ENCODE data around the gene CNEP1R1. TPM values are rescaled to one million over a fixed set of nuclear protein-coding genes. Genes with fewer than 3 reads are reported as not detected.

CNEP1R1 gene
- total RNA-seq, 1 experiment from 2014 or later: 14.6 TPM

- ChIA-PET RAD21 (ENCODE audit: low non-redundant PET in 1 of 2, low total read pairs in 2 of 2, uncharacterized antibody in 2 of 2, unreplicated experiment in 2 of 2) (no interaction called here), CTCF (no interaction called here), POLR2A (no interaction called here)
- no peak overlapping the region for H2AFZ ChIP-seq (ENCODE audit: low read depth, low read length, poor library complexity, severe bottlenecking)
- no peaks in the 10 kb centered on the region for H3K36me3 ChIP-seq (ENCODE audit: control insufficient read depth in 1 of 2, insufficient read depth in 2 of 2, low read length in 2 of 2)
- H3K9me3 ChIP-seq (ENCODE audit: control insufficient read depth in 1 of 2, insufficient read depth in 1 of 2, low read depth in 1 of 2, low read length in 2 of 2): no peaks in the 10 kb centered on the region
- H4K20me1 ChIP-seq (ENCODE audit: insufficient read depth): no peaks in the 10 kb centered on the region
- H3K9me2 ChIP-seq (ENCODE audit: insufficient read depth): no peaks in the 10 kb centered on the region
- DNase-seq (ENCODE audit: low read depth, low spot score) (no peak), ATAC-seq (no peak)
- no peaks in the 10 kb centered on the region for H3K4me1 ChIP-seq (ENCODE audit: control insufficient read depth in 1 of 2, insufficient read depth in 2 of 2, low read length in 2 of 2)
- H3K4me3 ChIP-seq (replicated peaks in 1 of 2; ENCODE audit: low read depth in 1 of 2, low read length in 2 of 2): no peak overlapping the region
- intact Hi-C loops (cut with micrococcal nuclease): no loop called here
- no peak for TF ChIP-seq SRF (IDR thresholded peaks at IDR 0.05; ENCODE audit: low read depth)
- no peaks in the 10 kb centered on the region for H3K79me2 ChIP-seq (ENCODE audit: insufficient read depth, low read length)
- peaks cover 4% of the 10 kb centered on the region for H3K27me3 ChIP-seq (ENCODE audit: insufficient read depth, low read length)
- no peak overlapping the region for H3K9ac ChIP-seq (ENCODE audit: low read length)
- H3K4me2 ChIP-seq (ENCODE audit: low read length): no peak overlapping the region
- BruUV-seq (replicated peaks): no TSS peak
- no peak overlapping the region for H3K27ac ChIP-seq (ENCODE audit: low read depth, low read length)
Observed at GRCh38 chr16:49998991-49999390, 26.0 kb upstream of the CNEP1R1 start.

- H3K4me1 ChIP-seq (ENCODE audit: control insufficient read depth in 1 of 2, insufficient read depth in 2 of 2, low read length in 2 of 2): no peaks in the 10 kb centered on the region
- no peaks in the 10 kb centered on the region for H3K9me3 ChIP-seq (ENCODE audit: control insufficient read depth in 1 of 2, insufficient read depth in 1 of 2, low read depth in 1 of 2, low read length in 2 of 2)
- ChIA-PET RAD21 (ENCODE audit: low non-redundant PET in 1 of 2, low total read pairs in 2 of 2, uncharacterized antibody in 2 of 2, unreplicated experiment in 2 of 2) (no interaction called here), CTCF (no interaction called here), POLR2A (no interaction called here)
- H3K9ac ChIP-seq (ENCODE audit: low read length): no peak overlapping the region
- BruUV-seq (replicated peaks): no TSS peak
- H3K4me2 ChIP-seq (ENCODE audit: low read length): no peak overlapping the region
- intact Hi-C loops (cut with micrococcal nuclease): no loop called here
- H3K36me3 ChIP-seq (ENCODE audit: control insufficient read depth in 1 of 2, insufficient read depth in 2 of 2, low read length in 2 of 2): no peaks in the 10 kb centered on the region
- H3K9me2 ChIP-seq (ENCODE audit: insufficient read depth): no peaks in the 10 kb centered on the region
- H3K79me2 ChIP-seq (ENCODE audit: insufficient read depth, low read length): no peaks in the 10 kb centered on the region
- no peak overlapping the region for H3K4me3 ChIP-seq (replicated peaks in 1 of 2; ENCODE audit: low read depth in 1 of 2, low read length in 2 of 2)
- TF ChIP-seq EZH2 (IDR thresholded peaks at IDR 0.05) (no peak), SRF (IDR thresholded peaks at IDR 0.05; ENCODE audit: low read depth) (no peak), ZFX (IDR thresholded peaks at IDR 0.05) (no peak), CTCF (IDR thresholded peaks at IDR 0.05 in 2 of 3, conservative IDR thresholded peaks at IDR 0.05 in 1 of 3; ENCODE audit: borderline replicate concordance in 1 of 3, insufficient read depth in 1 of 3, low read depth in 2 of 3, low read length in 2 of 3) (no peak), FOSL1 (IDR thresholded peaks at IDR 0.05; ENCODE audit: low read depth) (no peak), CBX3 (IDR thresholded peaks at IDR 0.05; ENCODE audit: low read depth) (no peak), SP1 (IDR thresholded peaks at IDR 0.05; ENCODE audit: low read depth) (no peak), ZNF274 (IDR thresholded peaks at IDR 0.05; ENCODE audit: low read depth, low read length) (no peak)
- ATAC-seq: no peak
- H2AFZ ChIP-seq (ENCODE audit: low read depth, low read length, poor library complexity, severe bottlenecking): no peak overlapping the region
- H4K20me1 ChIP-seq (ENCODE audit: insufficient read depth): no peaks in the 10 kb centered on the region
- no peak overlapping the region for H3K27ac ChIP-seq (ENCODE audit: low read depth, low read length)
- no peak for DNase-seq (ENCODE audit: low read depth, low spot score)
- no peaks in the 10 kb centered on the region; the same call in 1 of the 2 replicates for H3K27me3 ChIP-seq (ENCODE audit: insufficient read depth, low read length)
Observed at GRCh38 chr16:50001144-50001543, 23.9 kb upstream of the CNEP1R1 start.

All from HCT116 (cell line).